Mesothelial cell of epicardium (in vitro differentiated cells): ENCODE data around the gene GALNT13. TPM values are rescaled to one million over a fixed set of nuclear protein-coding genes. Genes with fewer than 3 reads are reported as not detected.

Experiments
- DNase-seq, 2 experiments: peaks; one replicate each; pipeline ENCODE4 v3.0.0; 2021; ENCODE audit warnings: low spot score in 2 of 2; ENCODE audit not compliant: unreplicated experiment in 2 of 2
- H3K27ac Mint-ChIP-seq: 2 replicates; pipeline ENCODE4 v1.8.0; 2021; ENCODE audit warnings: mixed read lengths
- H3K27me3 Mint-ChIP-seq: 2 replicates; pipeline ENCODE4 v1.8.0; 2021; ENCODE audit warnings: low read depth, mixed read lengths
- H3K36me3 Mint-ChIP-seq: 2 replicates; pipeline ENCODE4 v1.8.0; 2021; ENCODE audit warnings: mixed read lengths
- H3K4me1 Mint-ChIP-seq: 2 replicates; pipeline ENCODE4 v1.8.0; 2021; ENCODE audit warnings: mixed read lengths
- H3K4me3 Mint-ChIP-seq: 2 replicates; pipeline ENCODE4 v1.8.0; 2021; ENCODE audit warnings: mild to moderate bottlenecking, moderate library complexity, mixed read lengths
- H3K9me3 Mint-ChIP-seq: 2 replicates; pipeline ENCODE4 v1.8.0; 2021; ENCODE audit warnings: mixed read lengths
- CTCF ChIP-seq: fragments of 200-600 bp; sonication (generic); IDR thresholded peaks from one replicate; pipeline ENCODE4 v1.5.0; 2021; ENCODE audit warnings: antibody characterized with exemption; ENCODE audit not compliant: unreplicated experiment
- total RNA-seq: library from RNA; stranded (reverse); gene quantifications from 3 replicates; pipeline ENCODE4 v1.2.1, GENCODE V29; 2021

The GALNT13 gene
- total RNA-seq, 1 donor from 2014 or later = 15.8 TPM

- Mint-ChIP-seq H3K9me3 (no peaks in the 10 kb centered on the region), H3K4me3 (no peak overlapping the region), H3K36me3 (no peaks in the 10 kb centered on the region), H3K27me3 (no peaks in the 10 kb centered on the region), H3K27ac (no peak overlapping the region), H3K4me1 (no peaks in the 10 kb centered on the region)
- DNase-seq = no peak
- TF ChIP-seq CTCF = no peak
Observed at GRCh38 chr2:154400563-154401290, 529.0 kb downstream of the GALNT13 start.

DNA sequence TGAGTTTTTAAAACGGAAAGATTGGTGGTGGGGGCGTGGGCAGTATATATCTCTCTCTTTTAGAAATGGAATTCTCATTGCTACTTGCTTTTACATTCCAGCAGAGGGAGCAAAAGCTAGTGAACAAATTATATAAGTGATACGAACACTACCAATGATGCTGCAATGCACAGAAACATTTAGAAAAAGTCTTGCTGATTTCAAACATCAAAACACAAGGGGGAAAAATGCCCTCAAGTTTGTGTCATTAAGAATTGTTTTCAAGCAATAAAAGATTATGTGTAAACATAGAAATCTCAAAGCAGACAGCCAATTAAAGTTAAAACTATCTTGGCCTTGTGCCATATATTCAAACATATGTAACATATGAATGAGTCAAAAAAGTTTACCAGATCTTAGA, 530.5 kb downstream of the GALNT13 start:
- H3K9me3 Mint-ChIP-seq = no peaks in the 10 kb centered on the region
- no peaks in the 10 kb centered on the region for H3K36me3 Mint-ChIP-seq
- H3K4me3 Mint-ChIP-seq = no peak overlapping the region
- no peak overlapping the region for H3K27ac Mint-ChIP-seq
- no peaks in the 10 kb centered on the region for H3K4me1 Mint-ChIP-seq
- peak; percentile 43 for TF ChIP-seq CTCF
- H3K27me3 Mint-ChIP-seq = no peaks in the 10 kb centered on the region
- DNase-seq = no peak

DNA sequence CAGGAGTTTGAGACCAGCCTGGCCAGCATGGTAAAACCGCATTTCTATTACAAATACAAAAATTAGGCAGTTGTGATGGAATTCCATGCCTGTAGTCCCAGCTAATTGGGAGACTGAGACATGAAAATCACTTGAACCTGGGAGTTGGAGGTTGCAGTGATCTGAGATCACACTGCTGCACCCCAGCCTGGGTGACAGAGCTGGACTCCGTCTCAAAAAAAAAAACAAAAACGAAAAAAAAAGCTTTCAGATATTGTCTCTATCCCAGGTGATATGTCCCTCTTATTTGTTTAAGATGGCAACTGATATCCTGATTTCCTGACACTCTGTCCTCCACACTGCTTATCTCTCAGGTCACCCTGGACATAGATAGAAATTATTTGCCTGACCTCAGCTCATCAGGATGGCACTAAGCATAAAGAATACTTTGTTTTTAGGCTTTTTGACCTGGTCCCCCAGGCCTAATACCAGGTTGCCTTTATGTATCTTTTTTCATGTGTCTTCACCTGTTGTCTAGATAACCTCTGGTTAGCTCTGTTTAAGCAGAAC, 531.6 kb downstream of the GALNT13 start:
- Mint-ChIP-seq H3K27ac (no peak overlapping the region), H3K4me3 (no peak overlapping the region), H3K36me3 (no peaks in the 10 kb centered on the region), H3K4me1 (no peaks in the 10 kb centered on the region), H3K9me3 (no peaks in the 10 kb centered on the region), H3K27me3 (no peaks in the 10 kb centered on the region)
- DNase-seq = no peak
- no peak for TF ChIP-seq CTCF

DNA sequence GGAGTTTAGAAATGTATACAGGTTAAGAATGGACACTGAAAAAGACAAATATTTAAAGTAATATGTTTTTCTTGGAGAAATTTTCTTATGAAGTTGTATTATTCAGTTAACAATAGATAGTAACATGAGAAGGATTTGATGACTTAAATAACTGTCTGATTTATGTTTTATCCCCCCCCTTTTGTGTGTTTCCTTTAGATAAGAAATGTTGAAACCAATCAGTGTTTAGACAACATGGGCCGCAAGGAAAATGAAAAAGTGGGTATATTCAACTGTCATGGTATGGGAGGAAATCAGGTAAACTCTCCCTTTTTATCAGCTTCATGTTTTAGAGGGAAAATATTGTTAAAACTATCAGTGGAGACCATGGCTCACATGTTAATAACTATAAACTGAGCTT, 537.1 kb downstream of the GALNT13 start:
- no peaks in the 10 kb centered on the region for H3K36me3 Mint-ChIP-seq
- H3K27ac Mint-ChIP-seq = no peak overlapping the region
- H3K4me3 Mint-ChIP-seq = no peak overlapping the region
- H3K27me3 Mint-ChIP-seq = no peaks in the 10 kb centered on the region
- TF ChIP-seq CTCF = no peak
- no peaks in the 10 kb centered on the region for H3K9me3 Mint-ChIP-seq
- DNase-seq = no peak
- H3K4me1 Mint-ChIP-seq = peaks cover 10% of the 10 kb centered on the region

GRCh38 chr2:154422251-154422650, 550.5 kb downstream of the GALNT13 start:
- H3K4me1 Mint-ChIP-seq = peaks cover 2% of the 10 kb centered on the region
- H3K36me3 Mint-ChIP-seq = no peaks in the 10 kb centered on the region
- TF ChIP-seq CTCF = no peak
- H3K27ac Mint-ChIP-seq = no peak overlapping the region
- H3K4me3 Mint-ChIP-seq = no peak overlapping the region
- no peaks in the 10 kb centered on the region for H3K9me3 Mint-ChIP-seq
- peaks cover 13% of the 10 kb centered on the region for H3K27me3 Mint-ChIP-seq
- no peak for DNase-seq
